Glomerular endothelial cell (primary cell): ENCODE measurements around the gene PTH1R. TPM values are rescaled to one million over a fixed set of nuclear protein-coding genes. Genes with fewer than 3 reads are reported as not detected.

ENCODE experiments used
- DNase-seq: peaks from one replicate; pipeline ENCODE4 v3.0.0-alpha.2; 2011; ENCODE audit warnings: low read depth, low spot score; ENCODE audit errors: extremely low read depth
- total RNA-seq: library from RNA; depleted of rRNA; stranded (reverse); fragments of >200 nt; gene quantifications from 2 replicates; pipeline ENCODE4 v1.2.3, GENCODE V29; 2015

Gene PTH1R
- total RNA-seq, 1 donor from 2014 or later, result not detected

GRCh38 chr3:46897031-46897430 lies 19.5 kb downstream of the PTH1R start:
- DNase-seq, result no peak

GRCh38 chr3:46897829-46898320 lies 20.4 kb downstream of the PTH1R start:
- no peak for DNase-seq

GRCh38 chr3:46898321-46899150 lies 21.0 kb downstream of the PTH1R start:
- no peak for DNase-seq

- no peak for DNase-seq
Measured at GRCh38 chr3:46899151-46900006, 21.9 kb downstream of the PTH1R start.

GRCh38 chr3:46900007-46900292 lies 22.4 kb downstream of the PTH1R start:
- no peak for DNase-seq

- DNase-seq, result no peak
Measured at GRCh38 chr3:46900356-46900755, 22.8 kb downstream of the PTH1R start.

- DNase-seq, result no peak
Measured at GRCh38 chr3:46901061-46901460, 23.5 kb downstream of the PTH1R start.

GRCh38 chr3:46901591-46902187 lies 24.2 kb downstream of the PTH1R start:
- DNase-seq, result no peak

- no peak for DNase-seq
Measured at GRCh38 chr3:46902188-46902631, 24.7 kb downstream of the PTH1R start.

- no peak for DNase-seq
Measured at GRCh38 chr3:46903341-46904302, 26.1 kb downstream of the PTH1R start.

GRCh38 chr3:46904303-46905212 lies 27.0 kb downstream of the PTH1R start:
- DNase-seq, result no peak

- no peak for DNase-seq
Measured at GRCh38 chr3:46905213-46905560, 27.7 kb downstream of the PTH1R start.

- DNase-seq, result no peak
Measured at GRCh38 chr3:46905661-46906451, 28.3 kb downstream of the PTH1R start.

- DNase-seq, result no peak
Measured at GRCh38 chr3:46906471-46907058, 29.0 kb downstream of the PTH1R start.

GRCh38 chr3:46907271-46907670 lies 29.8 kb downstream of the PTH1R start:
- no peak for DNase-seq

GRCh38 chr3:46907960-46908293 lies 30.4 kb downstream of the PTH1R start:
- no peak for DNase-seq

- DNase-seq, result no peak
Measured at GRCh38 chr3:46908294-46908985, 30.9 kb downstream of the PTH1R start.
